ENCODE data around the gene ATF6B. TPM values are rescaled to one million over a fixed set of nuclear protein-coding genes. Genes with fewer than 3 reads are reported as not detected.

Gene ATF6B
- total and polyA plus RNA-seq, 2 of the 13 experiments (the other 11 are each of a cell fraction or from before 2014, with no cell fraction given) = 18.1 to 44.0 TPM

GRCh38 chr6:32127717-32128592 lies at the start of gene ATF6B (continued):
- TF ChIP-seq ARID4A (CRISPR knock-in tag; IDR thresholded peaks at IDR 0.05; ENCODE audit: borderline replicate concordance) (peak; percentile 93), NCOR1 (IDR thresholded peaks at IDR 0.05; ENCODE audit: borderline replicate concordance, low read length) (peak; percentile 27; the same call in 1 of the 2 replicates), CBX1 (IDR thresholded peaks at IDR 0.05; ENCODE audit: low read depth) (no peak), EED (CRISPR knock-in tag; IDR thresholded peaks at IDR 0.05) (peak; percentile 90; the same call in 1 of the 2 replicates), MEF2D (CRISPR knock-in tag; IDR thresholded peaks at IDR 0.05) (peak; percentile 78; the same call in 1 of the 2 replicates), ZNF558 (CRISPR knock-in tag; IDR thresholded peaks at IDR 0.05; ENCODE audit: borderline replicate concordance) (no peak), MTERF4 (CRISPR knock-in tag; IDR thresholded peaks at IDR 0.05) (peak; percentile 80; the same call in 1 of the 2 replicates), SP5 (CRISPR knock-in tag; IDR thresholded peaks at IDR 0.05; ENCODE audit: borderline replicate concordance, low read depth) (no peak), SP2 (CRISPR knock-in tag; IDR thresholded peaks at IDR 0.05) (peak; percentile 90), ZNF430 (CRISPR knock-in tag; IDR thresholded peaks at IDR 0.05) (peak; percentile 64; the same call in 1 of the 2 replicates), ZHX2 (IDR thresholded peaks at IDR 0.05; ENCODE audit: low read depth) (0 out of 2 replicates have a peak, but pooled peaks have one; percentile 31), ZHX2 (CRISPR knock-in tag; IDR thresholded peaks at IDR 0.05; ENCODE audit: borderline replicate concordance) (no peak), NFKBIZ (CRISPR knock-in tag; IDR thresholded peaks at IDR 0.05) (no peak; the same call in 1 of the 2 replicates)

Data from HepG2 (cell line).